ENCODE results near the gene TSPY2.
"Not testable (repeated sequence)": the region's sequence is repeated elsewhere in the genome, so short reads cannot be mapped to it uniquely, and the experiment has no call there.

The TSPY2 gene, protein sequence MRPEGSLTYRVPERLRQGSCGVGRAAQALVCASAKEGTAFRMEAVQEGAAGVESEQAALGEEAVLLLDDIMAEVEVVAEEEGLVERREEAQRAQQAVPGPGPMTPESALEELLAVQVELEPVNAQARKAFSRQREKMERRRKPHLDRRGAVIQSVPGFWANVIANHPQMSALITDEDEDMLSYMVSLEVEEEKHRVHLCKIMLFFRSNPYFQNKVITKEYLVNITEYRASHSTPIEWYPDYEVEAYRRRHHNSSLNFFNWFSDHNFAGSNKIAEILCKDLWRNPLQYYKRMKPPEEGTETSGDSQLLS

DNA sequence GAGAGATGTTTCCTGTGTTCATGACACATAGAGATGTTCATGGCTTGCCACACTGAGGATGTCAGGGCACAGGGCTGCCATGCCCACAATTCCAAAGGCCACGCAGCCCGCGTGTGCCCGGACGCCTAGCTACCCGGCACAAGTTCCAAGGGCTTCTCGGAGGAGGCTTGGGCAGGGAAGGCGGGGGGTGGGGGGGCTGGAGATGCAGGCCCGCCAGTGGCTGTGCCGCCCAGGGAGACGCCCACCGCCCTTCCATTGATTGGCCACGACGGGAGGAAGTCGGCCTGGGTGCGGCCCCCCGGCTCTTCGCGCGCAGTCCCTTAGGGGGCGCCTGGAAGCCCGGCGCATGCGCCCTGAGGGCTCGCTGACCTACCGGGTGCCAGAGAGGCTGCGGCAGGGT, at the start of gene TSPY2:
TSPY2 (plus strand) TSS at position 301 of the 400 bp plus-strand sequence; CDS start at position 347, 46 bp downstream.
- not testable (repeated sequence) for H3K4me3 ChIP-seq (ENCODE audit: low read depth, low read length); DNase-seq (ENCODE audit: low read depth)

DNA sequence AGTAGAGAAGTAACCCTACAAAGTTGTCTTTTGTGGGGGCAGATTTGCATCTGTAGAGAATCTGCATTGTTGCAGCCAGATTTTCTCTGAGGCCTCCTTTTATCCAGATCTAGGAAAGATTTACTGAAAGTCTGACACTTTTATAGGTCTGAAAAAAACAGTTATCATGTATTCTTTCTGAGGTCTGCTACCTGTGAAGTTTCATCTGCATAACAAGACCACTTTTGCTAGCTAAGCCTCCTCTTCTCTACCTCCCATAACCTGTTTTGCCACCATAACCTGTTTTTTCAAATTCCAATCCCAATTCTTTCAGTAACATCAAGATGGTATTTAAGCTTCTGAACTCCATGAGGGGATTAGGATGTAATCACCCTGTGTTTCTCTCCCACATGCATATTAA, 36.5 kb upstream of the TSPY2 start:
- H3K4me3 ChIP-seq (ENCODE audit: low read depth, low read length); DNase-seq (ENCODE audit: low read depth): not testable (repeated sequence)

DNA sequence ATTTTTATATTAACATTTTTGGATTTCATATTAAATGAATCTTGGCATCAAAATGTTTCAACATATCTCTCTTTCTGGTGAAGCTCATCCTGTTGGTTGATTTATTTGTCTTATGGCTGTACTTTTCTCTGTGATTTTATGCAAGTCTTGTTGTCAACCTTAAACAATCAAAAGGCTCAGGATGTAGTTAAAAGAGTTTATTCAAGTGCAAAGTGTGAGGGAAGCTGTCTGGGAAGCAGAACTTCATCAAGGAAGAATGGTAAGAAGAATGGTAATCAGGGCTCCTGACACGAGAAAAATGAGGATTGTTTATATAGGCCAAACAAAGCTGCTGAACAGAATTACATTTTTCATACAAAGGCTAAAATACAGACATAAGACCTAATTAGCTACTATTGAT, 29.0 kb upstream of the TSPY2 start:
- H3K4me3 ChIP-seq (ENCODE audit: low read depth, low read length); DNase-seq (ENCODE audit: low read depth): not testable (repeated sequence)

DNA sequence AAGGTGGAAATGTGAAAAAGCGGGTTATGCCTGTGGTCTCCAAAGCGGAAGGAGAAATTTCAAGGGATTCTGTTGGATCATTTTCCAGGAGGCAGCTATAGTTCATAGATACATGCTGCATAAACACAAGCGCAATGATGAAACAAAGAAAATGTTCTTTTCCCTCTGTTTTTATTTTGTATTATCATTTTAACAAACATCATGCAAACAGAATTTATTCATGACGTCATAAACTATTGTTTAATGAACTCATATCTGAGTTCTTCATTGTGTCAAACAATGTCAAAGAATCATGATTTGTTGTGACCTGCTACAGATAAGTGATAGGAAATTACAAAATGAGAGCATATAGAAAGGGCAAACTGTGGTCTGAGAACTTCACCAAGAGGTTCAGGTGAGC, 23.8 kb downstream of the TSPY2 start:
- DNase-seq (ENCODE audit: low read depth); H3K4me3 ChIP-seq (ENCODE audit: low read depth, low read length): not testable (repeated sequence)
